Stimulated activated CD8-positive, alpha-beta memory T cell treated with anti-CD3 and anti-CD28 coated beads, Interleukin-15, amount 100 ng/mL, for 4 hours (primary cell): ENCODE data around the gene ASTN2.
"Not testable (repeated sequence)": the region's sequence is repeated elsewhere in the genome, so short reads cannot be mapped to it uniquely, and the experiment has no call there.

Source experiments
- DNase-seq, 2 donors: peaks; one replicate each; pipeline ENCODE4 v3.0.0-alpha.2; 2020; ENCODE audit warnings: low read depth in 2 of 2

ASTN2 gene

DNA sequence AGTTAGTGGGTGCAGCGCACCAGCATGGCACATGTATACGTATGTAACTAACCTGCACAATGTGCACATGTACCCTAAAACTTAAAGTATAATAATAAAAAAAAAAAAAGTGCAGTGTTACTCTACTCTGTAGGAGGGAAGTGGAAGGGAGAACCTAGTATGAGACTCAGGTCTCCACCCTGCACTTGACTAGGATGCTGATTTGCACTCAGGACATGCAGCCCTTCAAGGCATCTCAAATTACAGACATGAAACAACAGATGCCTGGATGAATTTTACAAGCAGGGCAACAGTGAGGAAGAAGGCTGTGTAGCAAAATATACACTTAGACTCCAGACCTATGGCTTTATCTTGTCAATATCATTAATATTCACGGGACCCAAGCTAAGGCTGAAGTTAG is 711.2 kb downstream of the ASTN2 start:
- DNase-seq = no peak

DNA sequence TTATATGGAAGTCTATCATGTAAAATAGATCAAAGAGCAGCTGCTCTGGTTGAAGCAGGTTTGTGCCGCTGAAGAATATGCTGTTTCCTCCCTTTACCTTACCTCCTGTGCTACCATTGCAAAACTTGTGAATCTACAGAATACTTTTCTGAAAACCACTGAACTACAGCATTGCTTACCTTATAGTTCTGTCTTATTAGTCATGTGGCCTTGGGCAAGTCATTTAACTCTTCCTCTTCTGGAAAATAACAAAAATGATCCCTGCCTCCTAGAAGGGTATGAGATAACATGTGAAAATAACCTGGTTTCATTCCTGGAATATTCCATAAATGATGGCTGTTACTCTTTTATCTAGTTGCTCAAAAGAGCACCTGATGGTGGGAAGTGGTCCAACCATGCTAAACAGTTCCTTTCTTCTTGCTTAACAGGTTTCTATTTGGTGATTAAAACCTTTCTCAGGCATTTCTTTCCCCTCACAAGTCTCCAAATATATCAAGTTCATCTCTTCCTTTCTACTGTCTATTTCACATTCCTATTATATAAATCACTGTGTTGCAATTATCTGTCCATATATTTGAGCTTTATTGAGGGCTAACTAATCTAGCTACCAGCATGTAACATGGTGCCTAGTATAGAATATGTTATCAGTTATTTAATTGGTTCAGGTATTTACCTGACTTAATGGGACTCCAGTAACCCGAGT is 712.8 kb downstream of the ASTN2 start:
- no peak for DNase-seq

DNA sequence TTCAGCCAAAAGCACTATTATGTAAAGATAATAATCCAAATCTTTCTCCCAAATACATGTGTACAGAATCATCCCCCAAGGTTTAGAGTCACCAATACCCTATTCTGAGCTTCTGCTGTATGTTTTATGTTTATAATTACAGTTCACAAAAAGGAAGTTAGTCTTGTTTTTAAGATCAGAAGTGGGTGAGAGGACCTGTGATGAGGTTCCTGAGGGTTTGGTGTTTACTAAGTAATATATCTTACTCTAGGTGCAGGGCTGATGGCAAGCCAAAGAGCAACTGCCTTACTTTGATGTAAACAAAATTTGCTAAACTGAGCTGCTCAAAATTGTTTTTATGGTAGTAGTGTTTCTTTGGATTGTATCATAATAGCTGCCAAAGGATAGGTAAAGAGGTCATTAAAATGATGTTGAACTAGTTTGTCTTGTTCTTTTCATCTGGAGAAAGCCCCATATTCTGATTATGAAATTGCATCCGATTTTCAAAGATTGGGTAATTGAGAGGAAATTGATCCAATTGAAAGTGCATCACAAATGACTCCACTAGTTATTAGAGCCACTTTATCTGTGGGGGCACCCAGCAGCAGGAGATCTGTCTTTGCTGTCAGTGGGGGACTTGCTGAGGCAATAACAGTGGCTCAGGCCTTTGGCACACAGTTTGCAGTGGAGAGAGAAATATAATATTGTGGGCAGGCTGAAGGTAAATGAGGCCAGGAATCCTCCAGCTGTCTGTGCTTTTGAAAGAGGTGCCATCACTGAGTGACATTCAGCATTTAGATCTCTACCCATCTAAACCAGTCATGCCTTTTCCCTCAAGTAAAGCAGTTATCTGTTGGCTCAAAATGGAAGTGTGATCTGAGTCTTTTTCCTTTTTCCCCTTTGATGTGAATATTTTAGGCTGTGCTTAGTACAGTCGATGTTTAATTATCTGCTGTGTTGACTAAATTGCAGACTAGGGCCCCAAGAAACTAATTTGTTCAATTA is 713.7 kb downstream of the ASTN2 start:
- DNase-seq = no peak

DNA sequence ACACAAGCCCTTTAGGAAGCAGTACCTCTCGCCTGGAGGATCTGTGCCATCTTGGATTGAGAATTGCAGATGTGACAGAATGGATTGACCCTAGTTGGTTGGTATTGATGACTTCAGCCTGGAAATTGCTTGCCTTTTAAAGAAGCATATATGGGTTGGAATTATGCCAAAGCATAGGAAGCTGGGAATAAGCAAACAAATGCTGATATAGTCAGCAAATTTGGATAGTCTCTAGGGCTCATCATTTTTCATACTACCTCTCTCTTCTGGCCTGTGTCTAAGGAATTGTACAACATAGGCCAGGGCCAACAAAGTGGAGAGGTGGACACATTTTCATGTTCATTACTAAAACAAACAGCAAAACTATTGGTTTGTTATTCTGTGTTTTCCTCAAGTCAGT is 714.6 kb downstream of the ASTN2 start:
- DNase-seq = no peak

DNA sequence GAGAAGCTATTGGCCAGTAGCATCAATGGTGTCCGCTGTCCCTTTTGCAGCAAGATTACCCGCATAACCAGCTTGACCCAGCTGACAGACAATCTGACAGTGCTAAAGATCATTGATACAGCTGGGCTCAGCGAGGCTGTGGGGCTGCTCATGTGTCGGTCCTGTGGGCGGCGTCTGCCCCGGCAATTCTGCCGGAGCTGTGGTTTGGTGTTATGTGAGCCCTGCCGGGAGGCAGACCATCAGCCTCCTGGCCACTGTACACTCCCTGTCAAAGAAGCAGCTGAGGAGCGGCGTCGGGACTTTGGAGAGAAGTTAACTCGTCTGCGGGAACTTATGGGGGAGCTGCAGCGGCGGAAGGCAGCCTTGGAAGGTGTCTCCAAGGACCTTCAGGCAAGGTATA is 717.0 kb downstream of the ASTN2 start:
- no peak for DNase-seq

DNA sequence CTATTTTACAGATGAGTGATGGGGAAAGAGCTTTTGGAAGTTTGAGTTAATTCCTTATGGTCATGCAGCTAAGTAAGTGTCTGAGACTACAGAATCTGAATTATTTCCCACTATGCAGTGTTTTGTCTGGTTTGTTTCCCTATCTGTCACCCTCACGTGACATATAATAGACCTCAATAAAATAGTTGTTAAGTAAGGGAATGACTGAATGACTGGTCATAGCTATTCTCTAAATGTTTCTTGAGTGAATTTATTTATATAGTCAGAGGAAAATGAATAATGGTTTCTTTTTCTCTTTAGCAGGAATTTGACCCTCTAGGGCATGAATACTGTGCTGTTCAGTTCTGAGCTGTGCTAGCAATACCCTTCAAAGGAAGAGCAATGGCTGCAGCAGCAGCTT is 717.5 kb downstream of the ASTN2 start:
- DNase-seq = no peak

DNA sequence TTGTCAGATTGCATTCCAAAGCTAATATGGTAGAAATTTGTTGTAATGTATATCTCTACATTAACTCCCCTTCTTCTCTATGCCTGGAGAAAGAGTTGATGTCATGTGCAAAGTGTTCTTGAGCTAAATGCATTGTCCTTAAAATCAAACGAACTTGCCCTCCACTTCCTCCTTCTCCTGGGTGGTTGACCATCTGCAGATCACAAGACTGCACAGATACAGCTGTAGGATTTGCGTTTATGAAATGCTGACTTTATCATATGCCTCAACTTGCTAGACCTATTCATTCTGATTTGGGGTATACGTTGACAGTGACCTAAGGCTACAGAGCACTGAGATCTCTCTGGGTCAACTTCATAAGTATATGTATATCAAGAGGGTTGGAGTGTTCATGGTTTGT is 719.4 kb downstream of the ASTN2 start:
- DNase-seq = no peak

DNA sequence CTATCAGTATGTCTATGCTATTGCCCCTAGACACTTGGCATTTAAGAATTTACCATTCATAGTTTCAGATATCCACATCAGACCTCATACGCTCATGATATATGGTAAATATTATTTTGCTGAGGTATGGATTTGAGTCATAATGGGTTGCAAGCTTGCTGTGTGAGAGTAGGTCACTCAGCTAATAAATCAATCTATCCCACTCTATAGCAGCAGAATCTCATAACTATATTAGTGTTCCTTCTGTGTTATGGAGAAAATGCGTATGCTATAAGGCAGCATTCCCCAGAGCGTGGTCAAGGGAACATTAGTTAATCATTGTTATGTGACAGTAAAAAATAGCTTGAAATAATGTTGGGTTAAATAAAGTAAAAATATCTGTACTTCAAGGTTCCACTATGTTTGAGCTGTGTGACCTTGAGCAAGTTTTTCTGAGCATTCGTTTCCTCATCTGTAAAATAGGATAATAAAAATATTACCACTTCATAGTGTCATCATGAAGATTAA is 720.0 kb downstream of the ASTN2 start:
- DNase-seq = no peak

DNA sequence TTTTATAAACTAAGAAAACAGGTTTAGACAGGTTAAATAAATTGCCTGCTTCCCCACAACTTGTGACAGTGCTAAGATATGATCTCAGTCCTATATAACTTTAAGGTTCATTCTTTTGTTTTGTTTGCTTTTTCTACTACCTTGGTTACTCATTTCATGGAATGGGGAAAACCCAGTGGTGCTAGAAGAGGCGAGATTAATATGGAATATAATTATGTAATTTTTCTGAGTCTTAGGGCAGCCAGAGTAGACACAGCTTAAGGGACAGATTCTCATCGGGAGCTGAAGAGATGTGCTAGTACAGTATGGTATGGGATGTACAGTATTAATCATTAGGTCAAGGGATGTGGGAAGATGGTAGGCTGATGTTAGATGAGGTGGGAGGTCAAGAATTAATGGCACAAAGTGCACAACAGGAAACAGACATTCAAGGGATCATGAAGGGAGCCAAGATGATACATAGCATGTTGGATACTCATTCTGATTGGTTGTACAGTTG is 721.6 kb downstream of the ASTN2 start:
- DNase-seq = no peak

DNA sequence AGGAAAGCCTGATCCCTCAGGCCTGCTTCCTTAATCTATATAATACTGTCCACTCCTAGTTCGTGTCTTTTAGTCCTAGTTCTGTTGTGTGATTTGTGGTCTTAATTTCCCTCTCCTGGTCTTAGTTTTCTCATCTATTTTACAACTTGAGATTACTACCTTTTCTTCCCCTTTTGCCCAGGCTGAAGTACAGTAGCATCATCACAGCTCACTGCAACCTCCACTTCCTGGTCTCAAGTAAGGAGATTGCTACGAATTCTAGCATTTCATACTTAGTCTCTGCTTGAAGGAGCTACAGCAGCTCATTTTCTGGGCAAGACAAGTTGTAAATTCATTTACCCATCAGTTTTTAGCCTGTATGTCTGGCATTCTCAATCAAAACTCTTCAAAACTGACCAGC is 722.2 kb downstream of the ASTN2 start:
- no peak for DNase-seq

DNA sequence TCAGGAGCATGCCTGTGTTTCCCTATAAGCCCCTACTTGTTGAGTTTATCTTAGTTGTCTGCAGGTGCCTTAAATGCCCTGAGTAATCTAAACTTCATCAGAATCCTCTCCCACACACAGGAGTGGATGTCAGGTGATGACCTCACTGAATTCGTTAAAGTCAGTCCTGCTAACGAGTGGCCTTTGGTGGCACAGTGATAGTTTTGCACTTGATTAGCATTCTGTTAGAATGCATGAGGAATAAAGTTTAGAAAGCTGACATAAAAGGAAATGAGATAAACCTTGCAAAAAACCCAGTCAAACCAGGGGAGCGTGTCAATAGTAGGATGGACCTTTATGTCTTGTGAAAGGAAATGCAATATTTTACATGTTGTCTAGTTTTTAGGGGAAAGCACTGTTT is 723.2 kb downstream of the ASTN2 start:
- DNase-seq = no peak

DNA sequence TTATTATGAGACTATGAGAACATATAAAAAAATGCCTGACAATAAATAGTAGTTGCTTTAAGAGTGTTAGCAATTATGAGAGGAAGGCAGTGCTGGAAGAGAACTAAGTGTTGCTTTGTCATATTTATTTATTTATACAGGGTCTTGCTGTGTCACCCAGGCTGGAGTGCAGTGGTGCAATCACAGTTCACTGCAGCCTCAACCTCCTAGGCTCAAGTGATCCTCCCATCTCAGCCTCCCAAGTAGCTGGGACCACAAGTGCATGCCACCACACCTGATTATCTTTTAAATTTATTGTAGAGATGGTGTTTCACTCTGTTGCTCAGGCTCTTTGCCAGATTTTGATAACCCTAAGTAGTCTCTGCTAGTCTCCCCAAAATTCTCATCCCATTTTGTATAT is 724.1 kb downstream of the ASTN2 start:
- DNase-seq = not testable (repeated sequence)

DNA sequence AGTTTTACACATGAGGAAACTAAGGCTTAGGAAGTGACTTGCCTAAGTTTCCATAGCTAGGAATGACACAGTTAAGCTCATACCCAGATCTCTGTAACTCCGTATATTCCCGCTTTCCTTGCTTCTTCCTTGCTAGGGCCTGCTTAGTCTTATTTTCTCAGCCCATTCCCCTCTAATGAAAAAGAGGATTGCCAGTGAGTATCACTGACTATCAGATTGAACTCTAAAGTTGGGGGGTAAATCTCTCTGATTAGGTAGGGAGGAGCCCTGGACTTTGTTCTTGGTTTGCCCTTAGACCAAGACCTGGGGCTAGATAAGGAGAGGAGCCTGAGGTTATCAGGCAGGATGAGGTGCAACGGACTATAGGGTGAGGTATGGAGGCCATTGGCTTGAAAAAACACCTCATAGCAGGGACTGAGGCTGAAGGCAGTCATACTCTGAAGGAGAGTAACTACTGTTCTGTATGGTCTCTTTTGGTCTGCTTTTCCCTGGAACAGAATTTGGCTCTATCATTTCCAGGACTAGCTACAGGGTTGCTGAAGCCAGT is 725.3 kb downstream of the ASTN2 start:
- DNase-seq = no peak

DNA sequence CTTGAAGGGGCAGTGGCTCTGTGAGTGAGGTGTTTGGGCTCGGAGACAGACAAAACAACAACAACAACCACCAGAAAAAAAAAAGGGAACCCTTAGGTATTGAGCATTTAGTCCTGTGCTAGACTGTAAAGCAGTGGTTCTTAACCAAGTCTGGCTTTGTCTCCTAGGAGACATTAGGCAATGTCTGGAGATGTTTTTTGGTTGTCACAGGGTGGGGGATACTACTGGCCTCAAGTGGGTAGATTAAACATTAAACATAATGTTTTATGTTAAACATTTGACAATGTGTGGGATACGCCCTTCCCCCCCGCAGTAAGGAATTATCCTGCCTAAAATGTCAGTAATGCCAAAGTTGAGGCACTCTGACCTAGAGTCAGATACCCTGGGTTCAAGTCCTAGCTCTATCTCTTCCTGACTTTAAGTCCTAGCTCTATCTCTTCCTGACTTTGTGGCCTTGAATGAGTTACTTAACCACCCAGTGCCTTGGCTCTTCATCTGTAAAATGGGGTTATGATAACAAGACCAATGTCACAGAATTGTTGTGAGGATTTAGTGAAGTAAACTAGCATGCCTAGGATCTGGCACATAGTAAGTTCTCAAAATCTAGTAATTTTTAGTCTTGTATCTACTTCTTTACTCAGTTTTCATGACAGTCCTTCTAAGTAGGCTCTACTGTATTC is 725.9 kb downstream of the ASTN2 start:
- no peak for DNase-seq

DNA sequence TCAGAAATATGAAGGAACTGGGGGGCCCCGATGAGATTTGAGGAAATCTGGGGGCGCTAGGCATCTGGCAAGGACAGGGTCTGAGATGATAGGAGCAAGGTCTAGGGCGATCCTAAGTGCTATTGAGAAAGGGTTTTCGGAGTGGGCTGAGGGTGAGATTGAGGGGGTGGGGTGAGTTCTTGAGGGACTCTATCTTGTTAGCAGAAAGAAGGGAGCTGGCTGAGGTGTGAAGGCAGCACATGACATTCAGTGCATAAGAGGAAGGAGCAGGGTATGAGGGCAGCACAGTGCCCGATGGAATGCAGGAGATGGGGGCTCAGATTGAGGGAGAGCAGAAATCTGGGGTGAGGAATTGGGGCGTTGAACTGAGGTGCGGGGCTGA is 727.1 kb downstream of the ASTN2 start:
- no peak for DNase-seq

DNA sequence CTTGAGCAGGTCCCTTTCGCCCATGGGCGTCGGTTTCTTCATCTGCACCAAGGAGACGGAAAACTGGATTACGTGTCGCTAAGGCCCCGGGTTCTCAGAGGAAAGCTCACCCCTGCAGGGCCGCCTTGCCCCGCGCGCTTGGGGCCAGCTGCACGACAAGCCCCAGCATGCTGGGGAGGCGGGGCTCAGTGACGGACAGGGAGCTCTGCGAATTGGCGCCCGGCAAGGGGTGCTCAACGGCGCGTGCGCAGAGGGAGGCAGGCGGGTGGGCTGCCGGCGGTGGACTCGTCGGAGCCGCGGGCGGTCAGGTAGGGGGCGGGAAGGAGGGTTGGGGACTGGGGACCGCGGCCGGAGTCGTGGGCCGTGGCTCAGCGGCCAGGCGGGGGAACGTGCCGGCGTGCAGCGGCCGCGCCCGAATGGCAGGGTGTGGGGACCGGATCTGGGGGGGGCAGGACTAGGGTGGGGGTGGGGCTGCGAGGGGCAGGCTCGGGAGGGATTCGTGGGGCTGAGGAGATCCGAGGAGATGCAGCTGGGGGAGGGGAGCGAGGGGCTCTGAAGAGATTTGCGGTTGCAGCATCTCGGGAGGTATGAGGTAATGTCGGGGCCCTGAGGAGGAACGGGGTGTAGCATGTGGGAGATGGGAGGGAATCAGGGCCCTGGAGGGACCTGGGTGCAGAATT is 727.6 kb downstream of the ASTN2 start, which contains the start of gene TRIM32:
TRIM32 (plus strand) TSS at position 232 of the 680 bp plus-strand sequence. CDS start 10,438 bp downstream, outside the sequence.
- DNase-seq = peak; percentile 82 to 85

DNA sequence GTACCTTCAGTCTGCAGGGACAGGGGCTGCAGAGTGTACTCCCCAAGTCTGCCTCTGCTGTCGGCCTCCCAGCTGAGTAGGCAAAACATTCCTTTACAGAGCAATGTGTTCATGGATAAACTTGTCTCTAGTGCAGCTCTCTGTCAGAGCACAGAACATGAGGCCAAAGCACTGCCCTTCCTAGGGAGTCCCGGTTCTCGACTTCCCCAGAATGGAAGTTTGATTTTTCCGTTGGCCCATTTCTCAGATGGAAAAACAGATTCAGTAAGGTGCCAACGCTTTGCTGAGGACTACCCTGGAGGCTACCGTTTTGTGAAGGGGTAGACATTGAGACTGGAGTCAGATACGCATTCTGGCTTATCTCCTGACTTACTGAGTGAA is 728.2 kb downstream of the ASTN2 start:
- no peak for DNase-seq

DNA sequence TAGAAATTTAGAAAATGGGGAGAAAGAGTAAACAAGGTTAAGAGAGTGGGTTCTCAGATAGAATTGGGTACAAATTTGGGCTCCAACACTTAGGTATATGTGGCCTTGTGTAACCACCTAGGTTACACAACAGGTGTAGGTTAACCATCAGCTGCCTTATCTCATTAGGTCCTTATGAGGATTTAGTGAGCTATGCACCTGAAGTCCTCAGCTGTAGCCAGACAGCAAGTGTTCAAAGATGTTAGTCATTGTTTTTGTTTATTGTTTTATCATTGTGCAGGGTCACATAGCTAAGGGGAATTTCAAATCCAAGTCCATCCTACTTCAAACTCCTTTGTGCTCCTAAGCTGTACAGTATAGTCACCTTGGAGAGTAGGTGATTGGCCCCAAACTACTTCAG is 728.7 kb downstream of the ASTN2 start:
- no peak for DNase-seq

DNA sequence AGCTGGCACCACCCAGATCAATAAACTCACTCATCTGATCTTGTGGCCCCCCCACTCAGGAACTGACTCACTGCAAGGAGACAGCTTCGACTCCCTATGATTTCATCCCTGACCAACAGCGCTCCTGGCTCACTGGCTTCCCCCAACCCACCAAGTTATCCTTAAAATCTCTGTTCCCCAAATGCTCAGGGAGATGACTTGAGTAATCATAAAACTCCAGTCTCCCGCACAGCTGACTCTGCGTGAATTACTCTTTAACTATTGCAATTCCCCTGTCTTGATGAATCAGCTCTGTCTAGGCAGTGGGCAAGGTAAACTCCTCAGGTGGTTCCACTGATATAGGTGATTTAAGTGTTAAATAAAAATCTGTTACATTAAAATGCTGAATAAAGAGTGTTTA is 729.7 kb downstream of the ASTN2 start:
- DNase-seq = no peak

DNA sequence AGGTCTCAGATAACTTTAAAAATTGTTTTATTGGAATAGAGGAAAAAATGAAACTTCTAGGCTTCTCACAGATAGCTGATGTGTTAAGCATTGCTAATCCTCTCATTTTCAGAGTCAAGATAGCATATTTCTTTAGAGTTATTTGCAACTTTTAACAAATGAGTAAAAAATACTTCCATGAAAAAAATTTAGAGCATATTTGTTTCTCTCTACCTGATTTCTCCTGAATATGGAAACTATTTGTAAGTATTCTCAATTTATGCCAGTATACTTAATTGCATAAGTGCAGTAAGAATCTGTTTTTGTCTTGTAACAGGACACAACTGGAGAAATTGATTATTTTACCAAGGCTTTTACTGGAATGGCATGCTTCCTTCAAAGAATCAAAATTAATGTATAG is 731.3 kb downstream of the ASTN2 start:
- no peak for DNase-seq
